Fibroblast of lung (primary cell): ENCODE measurements around the gene IGF2R.

ENCODE experiments used
- CTCF ChIP-seq, 2 donors: IDR thresholded peaks in 1 of 2; conservative IDR thresholded peaks in 1 of 2; 1 replicate in 1 of 2; 2 replicates in 1 of 2; pipeline ENCODE4 v1.5.1; 2011 to 2012; ENCODE audit warnings: low read length in 2 of 2, control low read depth in 1 of 2, inconsistent platforms in 1 of 2, low read depth in 1 of 2, mild to moderate bottlenecking in 1 of 2
- EZH2 ChIP-seq: IDR thresholded peaks from 2 replicates; pipeline ENCODE4 v1.5.1; 2012; ENCODE audit warnings: low read length, control low read depth, mild to moderate bottlenecking; ENCODE audit errors: missing control alignments

- TF ChIP-seq EZH2: no peak
- no peak for TF ChIP-seq CTCF (conservative IDR thresholded peaks at IDR 0.05 in 1 of 2, IDR thresholded peaks at IDR 0.05 in 1 of 2; ENCODE audit: low read depth in 1 of 2, low read length in 2 of 2)
Measured at GRCh38 chr6:160112628-160113299, 143.9 kb downstream of the IGF2R start.
